ENCODE measurements around the gene NPSR1.

The NPSR1 gene

DNA sequence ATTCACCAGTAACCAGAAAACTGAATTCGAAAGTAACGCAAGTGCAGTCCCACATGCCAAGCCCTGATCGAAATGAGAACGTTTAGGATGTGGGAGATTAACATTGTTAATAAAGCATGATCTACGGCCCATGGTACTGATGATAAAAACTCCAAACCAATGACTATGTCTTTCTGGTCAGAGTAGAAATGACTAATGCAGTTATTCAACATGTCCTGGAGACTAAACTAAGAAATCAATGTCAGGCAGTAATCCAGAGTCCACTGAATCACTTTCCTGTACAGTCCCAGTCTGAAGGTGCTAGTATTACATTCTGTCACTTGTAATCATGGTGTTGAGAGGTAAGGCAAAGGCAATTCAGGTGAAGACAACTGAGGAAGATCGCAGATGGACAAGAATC lies 14.4 kb downstream of the NPSR1 start:
- in situ Hi-C loops (cut with HindIII; ENCODE audit: low pct_unique_long_range_greater_than_20kb, low sequenced_read_pairs) = no loop called here
- TF ChIP-seq JUND (IDR thresholded peaks at IDR 0.05; ENCODE audit: low read depth) = no peak
- no peak for DNase-seq (ENCODE audit: low read depth in 1 of 2, low spot score in 1 of 2)

DNA sequence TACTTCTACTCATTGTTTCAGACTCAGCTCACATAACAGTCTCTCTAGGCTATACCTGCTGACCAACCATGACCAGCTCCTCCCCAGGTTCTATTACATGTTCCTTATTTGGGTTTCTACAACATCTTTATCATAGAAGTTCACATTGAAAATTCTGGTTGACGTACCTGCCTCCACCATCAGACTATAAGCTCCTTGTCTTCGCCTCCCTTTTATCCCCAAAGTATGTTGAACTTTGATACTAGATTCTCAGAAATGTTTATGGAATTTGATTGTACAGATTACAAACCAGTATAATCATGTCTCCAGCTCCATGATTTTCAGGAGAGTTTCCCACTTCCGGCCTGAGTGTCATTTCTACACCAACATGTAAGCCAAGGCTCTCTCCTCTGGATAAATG lies 15.0 kb downstream of the NPSR1 start:
- in situ Hi-C loops (cut with HindIII; ENCODE audit: low pct_unique_long_range_greater_than_20kb, low sequenced_read_pairs) = no loop called here
- no peak for DNase-seq (ENCODE audit: low read depth in 1 of 2, low spot score in 1 of 2)
- TF ChIP-seq JUND (IDR thresholded peaks at IDR 0.05; ENCODE audit: low read depth) = no peak

DNA sequence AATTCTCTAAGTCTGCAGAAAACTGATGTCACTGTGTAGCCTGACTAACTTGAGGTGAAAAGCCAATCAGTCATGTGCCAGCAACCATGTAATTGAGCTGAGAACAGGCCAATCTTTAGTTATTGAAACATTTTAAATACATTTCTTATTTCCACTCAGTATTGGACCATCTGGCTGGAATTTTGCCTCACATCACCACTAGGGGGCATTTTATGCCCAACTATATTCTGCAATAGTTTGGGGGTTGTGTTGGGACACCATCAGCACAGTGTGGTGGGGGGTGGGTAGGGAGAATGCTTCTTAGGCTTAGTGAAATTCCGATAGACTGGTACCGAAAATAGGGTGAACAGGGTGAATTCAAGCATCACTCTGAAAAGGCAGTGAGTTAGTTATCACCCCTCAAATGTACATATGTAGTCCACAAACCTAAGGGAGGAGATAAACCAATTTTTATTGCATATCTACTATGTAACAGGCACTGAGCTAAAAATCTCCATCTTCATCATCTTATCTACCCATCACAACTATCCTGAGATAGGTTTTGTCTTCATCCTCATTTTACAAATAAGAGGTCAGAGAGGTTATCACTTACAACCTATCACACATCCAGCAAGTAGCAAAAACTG lies 17.8 kb downstream of the NPSR1 start:
- peak; percentile 59 to 70 for DNase-seq (ENCODE audit: low read depth in 1 of 2, low spot score in 1 of 2)
- TF ChIP-seq JUND (IDR thresholded peaks at IDR 0.05; ENCODE audit: low read depth) = no peak
- in situ Hi-C loops (cut with HindIII; ENCODE audit: low pct_unique_long_range_greater_than_20kb, low sequenced_read_pairs) = no loop called here

DNA sequence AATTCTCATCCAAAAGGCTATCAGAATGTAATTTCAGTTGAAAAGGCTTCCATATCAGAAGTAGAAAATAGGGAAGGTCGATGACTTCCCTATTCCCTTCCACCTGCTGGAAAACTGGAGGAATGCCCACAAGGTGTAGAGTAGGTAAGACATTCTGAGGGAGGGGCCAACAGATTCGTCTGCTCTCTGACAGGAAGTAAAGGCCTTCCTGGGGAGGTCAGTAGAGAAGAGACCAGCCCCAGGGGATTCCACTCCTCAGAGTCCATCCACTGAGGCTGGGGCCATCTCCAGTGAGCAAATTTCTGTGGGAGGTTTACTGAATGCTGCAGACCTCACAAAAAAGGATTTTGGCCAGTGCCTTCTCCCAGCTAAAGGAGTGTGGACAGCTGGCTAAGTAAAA lies 19.5 kb downstream of the NPSR1 start:
- no peak for TF ChIP-seq JUND (IDR thresholded peaks at IDR 0.05; ENCODE audit: low read depth)
- no peak for DNase-seq (ENCODE audit: low read depth in 1 of 2, low spot score in 1 of 2)
- in situ Hi-C loops (cut with HindIII; ENCODE audit: low pct_unique_long_range_greater_than_20kb, low sequenced_read_pairs) = no loop called here

DNA sequence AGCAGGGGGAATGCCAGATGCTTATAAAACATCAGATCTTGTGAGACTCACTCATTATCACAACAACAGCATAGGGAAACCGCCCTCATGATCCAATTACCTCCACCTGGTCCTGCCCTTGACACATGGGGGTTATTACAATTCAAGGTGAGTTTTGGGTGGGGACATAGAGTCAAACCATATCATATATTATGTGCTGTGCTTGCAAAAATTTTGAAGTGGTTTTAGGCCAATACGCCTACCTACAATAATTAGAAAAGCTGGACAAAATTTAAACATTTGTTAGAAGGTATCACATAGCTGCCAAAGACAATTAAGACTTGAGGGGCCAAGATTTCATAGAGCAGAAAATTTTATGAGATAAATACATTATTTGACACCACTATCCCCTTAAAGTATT lies 29.5 kb downstream of the NPSR1 start:
- in situ Hi-C loops (cut with HindIII; ENCODE audit: low pct_unique_long_range_greater_than_20kb, low sequenced_read_pairs) = no loop called here

DNA sequence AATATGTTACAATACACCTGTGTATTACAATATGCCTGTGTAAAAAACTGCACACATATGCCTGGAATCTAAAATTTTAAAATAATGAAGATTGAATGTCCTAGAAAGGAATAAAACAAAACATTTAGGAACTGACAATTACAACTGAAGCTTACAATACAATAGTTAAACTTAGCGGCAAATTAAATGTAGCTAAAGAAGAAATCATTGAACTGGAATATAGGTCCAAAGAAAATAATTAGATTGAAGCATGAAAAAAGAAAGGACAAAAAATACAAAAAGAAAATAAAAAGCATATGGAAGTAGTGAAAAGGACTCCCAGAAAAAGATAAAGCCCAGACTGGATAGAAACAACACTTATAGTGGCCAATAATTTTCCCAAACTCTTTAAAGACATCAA lies 38.4 kb downstream of the NPSR1 start:
- TF ChIP-seq JUND (IDR thresholded peaks at IDR 0.05; ENCODE audit: low read depth) = no peak

More for the DNA sequence above, 29.5 kb downstream of the NPSR1 start:
- no peak for TF ChIP-seq JUND (IDR thresholded peaks at IDR 0.05; ENCODE audit: low read depth)
- DNase-seq (ENCODE audit: low read depth in 1 of 2, low spot score in 1 of 2) = no peak

DNA sequence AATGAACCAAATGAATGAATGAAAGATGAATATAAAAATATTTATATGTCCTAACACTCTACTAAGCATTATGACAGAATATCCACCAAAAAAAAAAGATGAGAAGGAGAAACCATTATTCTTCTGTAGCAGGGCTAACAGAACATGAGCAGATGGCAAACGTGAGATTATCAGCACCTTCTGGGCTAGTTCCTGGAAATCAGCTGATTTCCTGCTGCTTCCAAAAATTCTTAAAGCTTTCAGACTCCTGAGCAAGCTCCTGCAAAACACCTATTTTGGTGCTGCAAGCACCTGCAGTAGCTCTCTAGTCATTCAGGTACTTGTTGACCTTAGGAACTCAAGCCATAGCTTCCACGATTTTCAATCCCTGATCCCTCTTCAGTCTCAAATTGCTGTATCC lies 51.8 kb downstream of the NPSR1 start:
- TF ChIP-seq JUND (IDR thresholded peaks at IDR 0.05; ENCODE audit: low read depth) = no peak
- DNase-seq (ENCODE audit: low read depth in 1 of 2, low spot score in 1 of 2) = no peak
- in situ Hi-C loops (cut with HindIII; ENCODE audit: low pct_unique_long_range_greater_than_20kb, low sequenced_read_pairs) = no loop called here

More for the DNA sequence above, 38.4 kb downstream of the NPSR1 start:
- in situ Hi-C loops (cut with HindIII; ENCODE audit: low pct_unique_long_range_greater_than_20kb, low sequenced_read_pairs) = no loop called here
- DNase-seq (ENCODE audit: low read depth in 1 of 2, low spot score in 1 of 2) = no peak

DNA sequence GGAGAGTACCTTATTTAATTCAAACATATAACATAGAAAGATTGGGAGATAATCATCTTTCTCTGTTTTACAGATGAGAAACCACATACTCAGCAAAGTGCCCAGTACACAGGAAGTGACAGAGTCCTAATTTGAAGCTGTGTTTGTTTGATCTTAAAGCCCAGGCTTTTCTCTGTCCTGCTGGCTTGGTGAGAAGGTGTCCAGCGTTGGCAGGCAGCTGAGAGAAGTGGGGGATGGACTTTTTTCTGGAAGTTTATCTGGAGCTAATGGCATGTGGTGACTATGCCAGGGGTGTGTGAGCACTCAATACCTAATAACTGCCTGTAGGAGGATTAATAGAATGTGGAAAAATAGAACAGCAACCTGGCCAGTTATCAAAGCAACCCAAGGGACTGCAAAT lies 60.8 kb downstream of the NPSR1 start:
- in situ Hi-C loops (cut with HindIII; ENCODE audit: low pct_unique_long_range_greater_than_20kb, low sequenced_read_pairs) = no loop called here
- DNase-seq (ENCODE audit: low read depth in 1 of 2, low spot score in 1 of 2) = peak in 1 of 2 experiments; percentile 18

DNA sequence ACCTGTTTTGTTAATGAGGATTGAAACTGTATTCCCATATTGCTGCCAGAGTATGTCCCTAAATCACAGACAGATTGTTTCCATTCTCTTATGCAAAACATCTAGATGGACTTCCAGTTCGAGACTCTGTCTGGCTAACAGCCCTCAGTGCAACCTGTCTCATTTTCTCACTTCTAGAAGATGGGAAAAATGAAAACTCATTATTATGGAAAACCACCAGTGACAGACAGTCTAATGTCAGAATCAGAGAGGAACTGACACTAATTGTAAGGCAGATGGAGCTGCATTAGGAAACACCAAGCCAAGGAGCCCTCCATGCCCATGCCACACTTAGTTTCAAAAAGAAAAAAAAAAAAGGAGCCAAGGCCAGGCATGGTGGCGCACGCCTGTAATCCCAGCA lies 61.6 kb downstream of the NPSR1 start:
- no peak for DNase-seq (ENCODE audit: low read depth in 1 of 2, low spot score in 1 of 2)
- TF ChIP-seq JUND (IDR thresholded peaks at IDR 0.05; ENCODE audit: low read depth) = no peak
- in situ Hi-C loops (cut with HindIII; ENCODE audit: low pct_unique_long_range_greater_than_20kb, low sequenced_read_pairs) = no loop called here

More for the DNA sequence above, 60.8 kb downstream of the NPSR1 start:
- TF ChIP-seq JUND (IDR thresholded peaks at IDR 0.05; ENCODE audit: low read depth) = no peak

DNA sequence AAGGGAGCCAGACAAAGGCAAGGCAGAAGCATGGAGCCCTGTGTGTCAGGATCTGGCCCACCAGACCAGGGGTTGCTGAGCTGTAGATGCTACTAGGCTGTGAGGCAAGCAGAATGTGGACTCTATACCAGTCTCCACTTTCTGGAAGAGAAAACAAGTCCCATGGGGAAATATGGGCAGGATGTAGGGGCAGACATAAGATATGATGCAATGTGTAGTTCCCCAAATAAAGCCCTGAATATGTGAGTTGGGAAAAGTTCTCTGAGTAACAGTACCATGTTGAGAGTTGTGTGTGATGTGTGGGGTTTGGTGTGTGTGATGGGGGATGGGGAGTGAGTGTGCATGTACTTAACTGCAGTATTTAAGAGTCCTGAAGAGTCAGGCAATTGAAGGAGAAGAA lies 62.3 kb downstream of the NPSR1 start:
- no peak for DNase-seq (ENCODE audit: low read depth in 1 of 2, low spot score in 1 of 2)
- TF ChIP-seq JUND (IDR thresholded peaks at IDR 0.05; ENCODE audit: low read depth) = no peak
- in situ Hi-C loops (cut with HindIII; ENCODE audit: low pct_unique_long_range_greater_than_20kb, low sequenced_read_pairs) = no loop called here

DNA sequence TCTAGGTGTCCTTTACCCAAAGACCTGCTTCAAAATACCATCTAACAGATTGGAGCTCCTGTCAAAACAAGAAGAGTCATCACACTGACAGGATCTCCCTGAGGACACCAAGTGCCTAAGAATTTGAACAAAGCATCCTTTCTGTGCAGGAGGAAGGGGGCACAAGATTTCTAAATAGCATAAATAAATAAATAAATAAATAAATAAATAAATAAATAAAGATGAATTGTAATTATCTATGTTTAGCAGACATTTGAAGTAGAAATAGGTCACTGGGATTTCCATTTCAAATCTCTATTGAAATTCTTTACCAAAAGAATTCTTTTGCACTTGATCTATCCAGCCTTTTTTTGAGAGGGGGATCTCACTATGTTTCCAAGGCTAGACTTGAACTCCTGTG lies 65.3 kb downstream of the NPSR1 start:
- in situ Hi-C loops (cut with HindIII; ENCODE audit: low pct_unique_long_range_greater_than_20kb, low sequenced_read_pairs) = no loop called here
- no peak for DNase-seq (ENCODE audit: low read depth in 1 of 2, low spot score in 1 of 2)
- no peak for TF ChIP-seq JUND (IDR thresholded peaks at IDR 0.05; ENCODE audit: low read depth)

DNA sequence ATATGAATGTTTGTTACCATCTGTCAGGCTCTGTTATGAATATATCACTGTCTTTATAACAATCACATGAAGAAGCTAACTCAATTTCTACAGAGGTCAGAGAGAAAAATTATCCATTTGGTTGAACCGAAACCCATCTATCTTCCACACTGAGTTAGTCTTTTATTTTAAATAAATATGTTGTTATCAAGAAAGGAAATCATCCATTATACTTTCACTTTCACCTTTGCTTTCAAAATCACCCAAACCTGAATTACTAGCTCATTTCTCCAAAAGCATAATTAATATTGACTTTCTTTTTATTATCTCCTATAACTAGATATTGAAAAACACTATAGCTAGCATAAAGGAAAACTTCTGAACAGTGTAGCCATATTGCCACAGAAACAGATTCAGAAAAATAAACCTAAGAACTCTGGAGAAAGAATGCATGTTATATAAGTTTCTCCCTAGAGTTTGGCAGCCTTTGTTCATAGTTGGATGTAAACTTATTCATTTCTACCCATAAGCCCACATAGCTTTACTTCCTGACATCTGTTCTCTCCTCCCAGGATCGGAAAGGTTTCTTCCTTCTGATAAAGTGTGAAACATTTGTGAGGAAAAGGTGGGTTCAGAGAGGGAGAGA lies 66.0 kb downstream of the NPSR1 start:
- TF ChIP-seq JUND (IDR thresholded peaks at IDR 0.05; ENCODE audit: low read depth) = no peak
- DNase-seq (ENCODE audit: low read depth in 1 of 2, low spot score in 1 of 2) = no peak
- in situ Hi-C loops (cut with HindIII; ENCODE audit: low pct_unique_long_range_greater_than_20kb, low sequenced_read_pairs) = no loop called here

DNA sequence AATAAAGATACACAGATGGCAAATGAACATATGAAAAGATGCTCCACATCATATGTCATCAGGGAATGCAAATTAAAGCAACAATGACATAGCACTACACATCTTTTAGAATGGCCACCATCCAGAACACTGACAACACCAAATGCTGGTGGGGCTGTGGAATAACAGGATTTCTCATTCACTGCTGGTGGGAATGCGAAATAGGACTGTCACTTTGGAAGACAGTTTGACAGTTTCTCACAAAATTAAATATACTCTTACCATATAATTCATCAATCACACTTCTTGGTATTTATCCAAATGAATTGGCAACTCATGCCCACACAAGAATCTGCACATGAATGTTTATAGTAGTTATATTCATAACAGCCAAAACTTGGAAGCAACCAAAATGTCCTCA lies 68.2 kb downstream of the NPSR1 start:
- in situ Hi-C loops (cut with HindIII; ENCODE audit: low pct_unique_long_range_greater_than_20kb, low sequenced_read_pairs) = no loop called here
- TF ChIP-seq JUND (IDR thresholded peaks at IDR 0.05; ENCODE audit: low read depth) = no peak
- no peak for DNase-seq (ENCODE audit: low read depth in 1 of 2, low spot score in 1 of 2)

Data from T47D (cell line).